GM21515 (cell line): ENCODE results near the gene MCEMP1.

Source experiments
- ATAC-seq: cut with Tn5 transposase; IDR thresholded peaks from one replicate; pipeline ENCODE4 v1.9.1; 2021; ENCODE audit not compliant: unreplicated experiment

The MCEMP1 gene

GRCh38 chr19:7697721-7698287, 20.9 kb downstream of the MCEMP1 start:
- no peak for ATAC-seq

- no peak for ATAC-seq
These were observed 21.7 kb downstream of the MCEMP1 start for GRCh38 chr19:7698583-7698982.

- no peak for ATAC-seq
These were observed 22.1 kb downstream of the MCEMP1 start for GRCh38 chr19:7699003-7699402.

- ATAC-seq, result no peak
These were observed 22.8 kb downstream of the MCEMP1 start for GRCh38 chr19:7699417-7700401.

DNA sequence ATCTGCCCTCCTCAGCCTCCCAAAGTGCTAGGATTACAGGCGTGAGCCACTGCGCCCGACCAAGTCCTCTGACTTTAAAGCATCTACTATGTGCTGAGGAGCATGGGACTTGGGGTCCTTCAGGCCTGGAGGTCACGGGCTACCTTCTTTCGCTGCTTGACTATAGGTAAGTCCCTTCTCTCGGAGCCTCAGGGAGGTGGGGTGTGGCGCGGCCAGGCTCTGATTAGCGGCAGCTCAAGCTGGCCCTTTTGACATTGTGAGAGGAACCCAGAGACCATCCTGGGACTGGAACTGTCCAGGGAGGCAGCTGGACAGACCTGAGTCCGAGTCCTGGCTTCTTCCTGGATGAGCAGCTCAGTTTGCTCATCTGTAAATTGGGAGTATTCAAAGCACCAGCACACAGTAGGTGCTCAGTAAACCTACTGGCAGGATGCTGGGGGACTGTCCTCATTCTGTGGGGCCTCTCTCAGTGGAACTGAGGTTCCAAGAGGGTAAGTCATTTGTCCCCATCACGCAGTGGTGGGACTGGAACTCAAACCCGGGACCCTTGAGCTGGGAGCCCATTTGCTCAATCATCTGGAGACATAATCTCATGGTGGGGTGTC, 24.3 kb downstream of the MCEMP1 start:
- ATAC-seq, result no peak

DNA sequence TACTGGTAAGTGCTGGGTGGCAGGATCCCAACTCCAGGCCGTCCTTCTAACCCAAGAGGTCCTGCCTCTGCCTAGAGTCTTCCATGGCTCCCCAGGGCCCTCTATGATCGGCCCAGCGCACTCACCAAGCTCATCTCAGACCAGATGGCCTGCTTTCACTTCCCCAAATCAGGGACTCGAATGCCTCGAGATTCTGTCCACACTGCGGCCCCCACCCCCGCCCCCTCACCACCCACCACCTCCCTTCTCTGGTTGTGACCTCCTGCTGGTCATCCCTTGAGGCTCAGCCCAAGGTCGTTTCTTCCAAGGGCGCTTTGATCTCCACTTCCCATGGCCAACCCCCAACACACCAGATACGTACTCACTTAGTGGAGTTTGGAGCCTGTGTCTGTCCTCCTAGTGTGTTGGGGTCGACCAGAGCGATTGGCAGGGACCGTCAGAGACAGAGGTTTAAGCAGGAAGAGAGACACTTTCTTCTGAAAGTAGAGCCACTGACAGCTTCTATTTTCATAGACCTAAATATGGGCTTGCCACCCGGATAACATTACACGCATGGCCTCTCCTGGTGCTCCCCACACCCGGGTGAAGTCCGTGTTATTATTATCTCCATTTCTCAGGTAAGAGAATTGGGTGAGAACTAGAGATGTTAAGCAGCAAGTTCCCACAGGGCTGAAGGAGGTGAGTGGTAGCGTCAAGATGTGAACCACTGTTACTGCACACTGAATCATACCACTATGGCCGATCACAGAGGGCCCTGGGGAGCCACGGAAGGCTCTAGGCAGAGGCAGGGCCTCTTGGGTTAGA, 25.0 kb downstream of the MCEMP1 start, which contains the start of gene FCER2:
TSS of gene FCER2 (minus strand) at position 478 of the 804 bp plus-strand sequence. CDS start 2,371 bp downstream, outside the sequence.
- ATAC-seq, result peak; percentile 34

- no peak for ATAC-seq
These were observed 26.4 kb downstream of the MCEMP1 start for GRCh38 chr19:7703332-7703731.

- no peak for ATAC-seq
These were observed 27.6 kb downstream of the MCEMP1 start for GRCh38 chr19:7704280-7705060.

GRCh38 chr19:7705387-7706187, 28.7 kb downstream of the MCEMP1 start:
- ATAC-seq, result peak; percentile 45

- no peak for ATAC-seq
These were observed 29.5 kb downstream of the MCEMP1 start for GRCh38 chr19:7706188-7706954.

DNA sequence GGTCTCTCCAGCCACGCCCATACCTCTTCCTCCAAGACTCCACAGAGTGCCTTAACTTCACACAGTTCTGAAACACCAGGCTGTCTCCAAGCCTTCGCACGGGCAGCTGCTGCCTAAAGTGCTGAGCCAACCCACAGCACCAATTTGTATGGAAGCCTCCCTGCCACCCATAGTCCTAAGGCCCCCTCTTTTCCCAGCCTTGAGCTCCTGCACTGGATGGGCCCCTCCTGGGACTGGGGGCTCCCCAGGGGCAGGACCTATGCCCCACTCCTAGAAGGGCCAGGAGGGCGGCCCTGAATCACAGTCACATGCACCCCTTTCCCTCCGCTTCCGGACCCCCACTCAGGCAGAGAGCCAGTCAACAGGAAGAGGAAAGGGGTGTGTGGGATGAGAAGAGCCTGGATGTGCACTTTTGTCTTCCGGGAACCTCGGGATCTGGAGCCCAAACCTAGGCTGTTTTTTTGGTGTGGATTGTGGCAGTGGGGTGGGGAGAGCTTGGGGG, 30.1 kb downstream of the MCEMP1 start:
- ATAC-seq, result no peak

- no peak for ATAC-seq
These were observed 33.1 kb downstream of the MCEMP1 start for GRCh38 chr19:7709932-7710460.

DNA sequence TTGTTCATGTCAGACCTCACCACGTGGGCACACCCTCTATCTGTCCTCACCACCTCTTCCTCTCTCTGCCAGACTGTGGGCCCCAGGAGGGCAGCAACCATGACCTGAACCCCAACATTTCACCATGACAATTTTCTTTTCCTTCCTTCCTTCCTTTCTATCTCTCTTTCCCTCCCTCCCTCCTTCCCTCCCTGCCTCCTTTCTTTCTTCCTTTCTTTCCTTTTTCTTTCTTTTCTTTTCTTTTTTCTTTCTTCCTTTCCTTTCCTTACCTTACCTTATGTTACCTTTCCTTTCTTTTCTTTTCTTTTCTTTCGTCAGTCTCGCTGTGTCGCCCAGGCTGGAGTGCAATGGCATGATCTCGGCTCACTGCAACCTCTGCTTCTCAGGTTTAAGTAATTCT, 33.7 kb downstream of the MCEMP1 start:
- ATAC-seq, result no peak

- no peak for ATAC-seq
These were observed 38.8 kb downstream of the MCEMP1 start for GRCh38 chr19:7715671-7716070.

DNA sequence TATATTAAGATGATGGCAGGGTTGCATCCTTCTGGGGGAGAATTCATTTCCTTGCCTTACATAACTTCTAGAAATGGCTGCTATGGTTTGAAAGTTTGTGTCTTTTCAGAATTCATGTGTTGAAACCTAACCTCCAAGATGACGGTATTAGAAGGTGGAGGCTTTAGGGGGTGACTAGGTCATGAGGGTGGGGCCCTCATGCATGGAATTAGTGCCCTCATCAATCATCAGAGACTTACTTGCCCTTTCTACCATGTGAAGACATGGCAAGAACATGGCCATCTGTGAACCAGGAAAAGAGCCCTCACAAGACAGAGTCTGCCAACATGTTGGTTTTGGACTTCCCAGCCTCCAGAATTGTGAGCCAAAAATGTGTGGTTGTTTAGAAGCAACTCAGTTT, 39.9 kb downstream of the MCEMP1 start:
- ATAC-seq, result no peak

- no peak for ATAC-seq
These were observed 41.8 kb downstream of the MCEMP1 start for GRCh38 chr19:7718668-7719067.

DNA sequence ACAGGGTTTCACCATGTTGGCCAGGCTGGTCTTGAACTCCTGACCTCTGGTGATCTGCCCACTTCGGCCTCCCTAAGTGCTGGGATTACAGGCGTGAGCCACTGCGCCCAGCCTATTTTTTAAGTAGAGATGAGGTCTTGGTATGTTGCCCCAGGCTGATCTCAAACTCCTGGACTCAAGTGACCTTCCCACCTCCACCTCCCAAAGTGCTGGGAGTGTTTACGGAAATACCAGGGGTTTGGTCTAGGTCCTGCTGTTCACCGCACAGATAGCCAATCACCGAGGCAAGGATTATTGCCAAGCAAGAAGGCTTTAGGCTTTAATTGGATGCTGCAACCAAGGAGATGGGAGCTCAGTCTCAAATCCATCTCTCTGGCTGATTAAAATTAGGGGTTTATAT, 43.5 kb downstream of the MCEMP1 start:
- ATAC-seq, result no peak

DNA sequence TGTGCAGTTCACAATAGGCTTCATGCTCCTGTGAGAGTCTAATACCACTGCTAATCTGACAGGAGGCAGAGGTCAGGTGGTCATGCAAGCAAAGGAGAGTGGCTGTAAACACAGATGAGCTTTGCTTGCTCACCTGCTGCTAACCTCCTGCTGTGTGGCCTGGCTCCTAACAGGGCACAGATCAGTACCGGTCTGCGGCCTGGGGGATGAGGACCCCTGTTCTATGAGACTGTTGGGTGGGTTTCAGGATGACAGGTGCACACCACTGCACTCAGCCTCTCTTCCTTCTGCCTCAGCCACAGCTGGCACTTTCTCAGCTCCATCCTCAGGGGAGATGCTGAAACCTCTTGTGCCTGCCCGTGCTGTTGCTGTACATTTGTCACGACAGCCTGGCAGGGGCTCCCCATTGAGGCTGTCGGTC, 45.4 kb downstream of the MCEMP1 start:
- ATAC-seq, result no peak
